ENCODE measurements around the gene MAP7D3. TPM values are rescaled to one million over a fixed set of nuclear protein-coding genes. Genes with fewer than 3 reads are reported as not detected.

Gene MAP7D3
- total RNA-seq, 4 donors from 2014 or later = 14.5 to 21.2 (median 17.1) TPM

DNA sequence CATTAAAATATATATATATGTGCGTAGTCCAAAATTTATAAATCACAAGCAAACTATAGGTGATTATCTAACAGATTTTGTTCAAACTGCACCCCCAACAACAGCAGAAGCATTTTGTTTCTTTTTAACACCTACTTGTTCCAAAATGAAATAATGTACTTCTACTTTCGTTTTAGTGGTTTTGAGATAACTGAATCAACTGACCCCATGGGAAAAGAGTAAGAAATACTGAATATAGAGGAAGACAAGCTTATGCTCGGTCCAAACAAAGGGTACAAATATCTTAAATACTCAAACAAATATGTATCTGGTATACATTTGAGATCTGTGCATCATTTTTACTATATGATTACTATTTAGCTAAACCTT is 22.4 kb downstream of the MAP7D3 start:
- no peak for DNase-seq (ENCODE audit: extremely low spot score)
- H3K27ac ChIP-seq (replicated peaks in 1 of 4) = no peak overlapping the region
- H3K27me3 ChIP-seq = no peaks in the 10 kb centered on the region
- no peaks in the 10 kb centered on the region for H3K4me1 ChIP-seq
- no peak overlapping the region for H3K4me3 ChIP-seq
- TF ChIP-seq, protein P1, sequence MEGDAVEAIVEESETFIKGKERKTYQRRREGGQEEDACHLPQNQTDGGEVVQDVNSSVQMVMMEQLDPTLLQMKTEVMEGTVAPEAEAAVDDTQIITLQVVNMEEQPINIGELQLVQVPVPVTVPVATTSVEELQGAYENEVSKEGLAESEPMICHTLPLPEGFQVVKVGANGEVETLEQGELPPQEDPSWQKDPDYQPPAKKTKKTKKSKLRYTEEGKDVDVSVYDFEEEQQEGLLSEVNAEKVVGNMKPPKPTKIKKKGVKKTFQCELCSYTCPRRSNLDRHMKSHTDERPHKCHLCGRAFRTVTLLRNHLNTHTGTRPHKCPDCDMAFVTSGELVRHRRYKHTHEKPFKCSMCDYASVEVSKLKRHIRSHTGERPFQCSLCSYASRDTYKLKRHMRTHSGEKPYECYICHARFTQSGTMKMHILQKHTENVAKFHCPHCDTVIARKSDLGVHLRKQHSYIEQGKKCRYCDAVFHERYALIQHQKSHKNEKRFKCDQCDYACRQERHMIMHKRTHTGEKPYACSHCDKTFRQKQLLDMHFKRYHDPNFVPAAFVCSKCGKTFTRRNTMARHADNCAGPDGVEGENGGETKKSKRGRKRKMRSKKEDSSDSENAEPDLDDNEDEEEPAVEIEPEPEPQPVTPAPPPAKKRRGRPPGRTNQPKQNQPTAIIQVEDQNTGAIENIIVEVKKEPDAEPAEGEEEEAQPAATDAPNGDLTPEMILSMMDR (IDR thresholded peaks at IDR 0.05) = no peak
- TF ChIP-seq POLR2AphosphoS5 (IDR thresholded peaks at IDR 0.05) = no peak
- TF ChIP-seq EP300 (IDR thresholded peaks at IDR 0.05) = no peak
- TF ChIP-seq POLR2A (IDR thresholded peaks at IDR 0.05; ENCODE audit: low read depth) = no peak
- H3K36me3 ChIP-seq = peaks cover 14 to 66% (median 48%) of the 10 kb centered on the region in 4 donors
- 69% methylated on average over 3 of the region's 3 CpGs for WGBS
- intact Hi-C loops (cut with DNase I) = no loop called here
- no peaks in the 10 kb centered on the region for H3K9me3 ChIP-seq

DNA sequence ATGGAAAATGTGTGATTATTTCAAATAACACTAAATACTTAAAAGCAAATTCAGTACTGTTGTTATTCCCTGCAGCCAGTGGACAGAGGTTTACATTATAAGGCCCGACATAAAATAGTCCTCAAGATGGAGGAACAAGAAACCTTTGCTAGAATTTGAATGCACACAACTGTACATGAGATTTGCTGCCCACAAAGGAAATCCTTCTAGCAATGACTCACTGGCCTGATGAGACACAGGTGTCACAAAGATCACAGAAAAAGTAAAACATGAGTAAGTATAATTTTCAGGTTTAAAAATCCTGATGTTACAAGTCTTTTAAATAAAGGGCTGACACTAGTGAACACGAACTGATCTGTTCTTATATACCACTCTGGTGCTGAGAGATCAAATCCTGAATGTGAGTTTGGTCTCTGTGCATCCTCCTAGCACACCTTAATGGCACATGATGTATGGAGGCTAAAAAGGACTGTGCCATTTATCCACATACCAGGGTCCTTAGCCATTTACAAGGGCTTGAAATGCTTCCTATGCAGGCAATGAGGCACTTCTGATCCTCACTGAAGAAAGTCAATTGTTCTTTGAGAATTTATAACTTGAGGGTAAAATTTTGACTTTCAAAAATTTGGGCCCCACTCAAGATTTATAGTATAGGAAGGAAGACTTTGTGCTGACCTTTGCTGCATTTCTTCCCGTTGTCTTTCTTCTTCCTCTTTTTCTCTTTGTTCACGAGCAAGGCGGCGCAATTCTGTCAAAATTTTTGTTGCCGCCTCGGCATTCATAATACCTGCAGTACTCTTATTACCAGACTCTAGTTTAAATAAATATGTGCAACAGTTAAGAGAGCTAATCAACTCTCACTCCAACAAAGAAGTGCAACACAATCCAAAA is 23.0 kb downstream of the MAP7D3 start:
- 77% methylated on average over 8 of the region's 8 CpGs for WGBS
- peaks cover 14 to 71% (median 54%) of the 10 kb centered on the region in 4 donors for H3K36me3 ChIP-seq
- no peak overlapping the region for H3K27ac ChIP-seq (replicated peaks in 1 of 4)

DNA sequence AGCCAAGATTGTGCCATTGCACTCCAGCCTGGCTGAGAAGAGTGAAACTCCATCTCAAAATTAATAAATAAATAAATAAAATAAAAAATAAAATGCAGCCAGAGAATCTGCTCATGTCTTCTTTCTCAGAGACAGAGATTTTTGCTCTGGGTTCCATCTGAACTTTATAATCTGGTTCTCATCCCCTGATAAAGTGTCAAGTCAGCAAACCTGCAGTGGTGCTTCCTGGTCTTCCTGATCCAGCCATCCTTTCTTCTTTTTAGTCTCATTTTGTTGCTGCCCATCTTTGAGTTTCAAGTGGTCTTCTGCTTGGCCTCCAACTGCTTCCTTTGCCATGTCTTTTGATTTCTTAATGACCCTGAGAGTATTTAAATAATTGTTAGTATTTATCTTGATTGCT is 24.1 kb downstream of the MAP7D3 start:
- TF ChIP-seq, protein P1 (IDR thresholded peaks at IDR 0.05) = no peak
- TF ChIP-seq POLR2A (IDR thresholded peaks at IDR 0.05; ENCODE audit: low read depth) = no peak
- TF ChIP-seq EP300 (IDR thresholded peaks at IDR 0.05) = no peak
- TF ChIP-seq POLR2AphosphoS5 (IDR thresholded peaks at IDR 0.05) = no peak
- intact Hi-C loops (cut with DNase I) = no loop called here
- Histone ChIP-seq H3K27ac (replicated peaks in 1 of 4) (no peak overlapping the region), H3K36me3 (peaks cover 14 to 81% (median 64%) of the 10 kb centered on the region in 4 donors), H3K27me3 (no peaks in the 10 kb centered on the region), H3K9me3 (no peaks in the 10 kb centered on the region), H3K4me3 (no peak overlapping the region), H3K4me1 (no peaks in the 10 kb centered on the region)
- DNase-seq (ENCODE audit: extremely low spot score) = no peak

More for the DNA sequence above, 23.0 kb downstream of the MAP7D3 start:
- Histone ChIP-seq H3K4me3 (no peak overlapping the region), H3K4me1 (no peaks in the 10 kb centered on the region), H3K27me3 (no peaks in the 10 kb centered on the region), H3K9me3 (no peaks in the 10 kb centered on the region)
- intact Hi-C loops (cut with DNase I) = no loop called here
- DNase-seq (ENCODE audit: extremely low spot score) = no peak
- TF ChIP-seq POLR2AphosphoS5 (IDR thresholded peaks at IDR 0.05) = no peak

DNA sequence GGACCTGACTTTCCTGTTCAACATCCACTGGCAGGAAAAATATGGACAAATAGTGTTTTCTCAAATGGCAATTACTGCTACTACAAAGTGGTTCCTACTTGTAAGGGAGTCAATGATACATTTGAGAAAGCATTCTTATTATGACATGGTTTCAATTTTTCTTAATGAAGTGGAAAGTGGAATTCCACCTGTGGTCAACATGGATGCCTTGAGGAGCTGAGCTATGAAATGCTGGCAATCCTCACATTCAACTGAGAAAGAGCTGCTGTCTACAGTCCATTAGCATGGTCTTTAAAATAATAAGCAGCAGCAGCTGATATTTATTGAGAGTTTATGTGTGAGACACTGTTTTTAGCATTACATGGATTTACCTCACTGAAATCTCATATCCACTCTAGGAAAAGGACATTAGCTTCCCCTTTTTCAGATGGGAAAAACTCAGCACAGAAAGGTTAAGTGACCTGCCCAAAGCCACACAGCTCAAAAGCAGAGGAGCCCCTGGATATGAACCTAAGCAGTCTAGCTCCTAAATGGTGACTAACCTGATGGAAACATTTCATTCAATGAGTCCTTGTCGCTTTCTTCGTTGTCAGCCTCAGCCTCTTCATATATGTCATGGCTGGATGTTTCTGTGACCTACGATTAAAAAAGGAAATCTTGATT is 29.2 kb downstream of the MAP7D3 start:
- Histone ChIP-seq H3K27me3 (no peaks in the 10 kb centered on the region), H3K27ac (replicated peaks in 1 of 4) (no peak overlapping the region), H3K4me1 (no peaks in the 10 kb centered on the region), H3K9me3 (no peaks in the 10 kb centered on the region), H3K4me3 (no peak overlapping the region), H3K36me3 (peaks cover 11 to 93% (median 67%) of the 10 kb centered on the region in 4 donors)
- intact Hi-C loops (cut with DNase I) = no loop called here
- TF ChIP-seq, protein P1 (IDR thresholded peaks at IDR 0.05) = no peak
- TF ChIP-seq POLR2A (IDR thresholded peaks at IDR 0.05; ENCODE audit: low read depth) = no peak
- no peak for TF ChIP-seq POLR2AphosphoS5 (IDR thresholded peaks at IDR 0.05)
- no peak for TF ChIP-seq EP300 (IDR thresholded peaks at IDR 0.05)
- WGBS = 94% methylated on average over 3 of the region's 3 CpGs
- DNase-seq (ENCODE audit: extremely low spot score) = no peak

DNA sequence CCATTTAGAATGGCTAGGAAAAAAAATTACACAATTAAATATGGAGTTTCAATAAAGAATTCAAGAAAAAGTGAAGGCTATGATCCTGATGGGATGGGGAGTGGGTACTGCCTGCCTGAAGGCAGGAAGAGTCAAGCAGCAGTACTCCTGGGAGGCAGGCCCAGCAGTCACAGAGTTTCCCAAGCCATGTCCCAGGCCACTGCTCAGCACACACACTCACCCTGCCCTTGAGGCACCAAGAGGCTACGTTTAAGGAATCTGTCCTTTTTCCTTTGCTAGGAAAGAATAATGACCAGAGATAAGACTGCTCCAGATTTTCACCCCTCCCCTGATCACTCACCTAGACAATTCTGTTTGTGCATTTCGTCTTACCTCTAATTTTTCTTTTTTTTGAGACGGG is 30.2 kb downstream of the MAP7D3 start:
- no peak overlapping the region for H3K4me3 ChIP-seq
- no peak for DNase-seq (ENCODE audit: extremely low spot score)
- no peaks in the 10 kb centered on the region for H3K27me3 ChIP-seq
- TF ChIP-seq POLR2AphosphoS5 (IDR thresholded peaks at IDR 0.05) = no peak
- TF ChIP-seq, protein P1 (IDR thresholded peaks at IDR 0.05) = no peak
- no peak for TF ChIP-seq POLR2A (IDR thresholded peaks at IDR 0.05; ENCODE audit: low read depth)
- TF ChIP-seq EP300 (IDR thresholded peaks at IDR 0.05) = no peak
- H3K27ac ChIP-seq (replicated peaks in 1 of 4) = no peak overlapping the region
- WGBS = 64% methylated on average over 3 of the region's 3 CpGs
- H3K9me3 ChIP-seq = no peaks in the 10 kb centered on the region
- intact Hi-C loops (cut with DNase I) = no loop called here
- H3K4me1 ChIP-seq = no peaks in the 10 kb centered on the region
- peaks cover 11 to 83% (median 59%) of the 10 kb centered on the region in 4 donors for H3K36me3 ChIP-seq

All from esophagus muscularis mucosa (tissue), 4 donors.